PC-3 (cell line): ENCODE measurements around the gene ZNF423. TPM values are rescaled to one million over a fixed set of nuclear protein-coding genes. Genes with fewer than 3 reads are reported as not detected.

Source experiments
- ATAC-seq: fragments of 200-7000 bp; cut with Tn5 transposase; 2 replicates; pipeline ENCODE4 v1.9.1; 2020; ENCODE audit warnings: mild to moderate bottlenecking, moderate library complexity
- BruUV-seq: library from RNA; stranded (reverse); fragments of 400-500 nt; replicated peaks from 2 replicates; lab custom pipeline; 2021; lab: Mats Ljungman, UMichigan
- CTCF ChIA-PET: fragments of 300-600 bp; sonication (Branson Sonifier 250); formaldehyde crosslinking; loops from one replicate; lab custom pipeline; 2022; ENCODE audit warnings: antibody characterized with exemption; lab: Charles Lee
- POLR2A ChIA-PET: fragments of 300-600 bp; sonication (Branson Sonifier 250); formaldehyde crosslinking; loops from one replicate; lab custom pipeline; 2022; ENCODE audit warnings: antibody characterized with exemption; ENCODE audit not compliant: unreplicated experiment; lab: Charles Lee
- DNase-seq: peaks from one replicate; pipeline ENCODE4 v3.0.0-alpha.2; 2015
- H2AFZ ChIP-seq: fragments of 300-600 bp; sonication (generic); 2 replicates; pipeline ENCODE4 v1.6.0; 2016; ENCODE audit warnings: antibody characterized with exemption, low read length
- H3F3A ChIP-seq: fragments of 300-600 bp; sonication (generic); one replicate; pipeline ENCODE4 v1.6.0; 2017; ENCODE audit warnings: antibody characterized with exemption, low read length, control low read depth, mild to moderate bottlenecking; ENCODE audit not compliant: unreplicated experiment
- H3K27ac ChIP-seq: fragments of 300-600 bp; sonication (generic); 2 replicates; pipeline ENCODE4 v1.5.1; 2016; ENCODE audit warnings: mild to moderate bottlenecking, low read length
- H3K27me3 ChIP-seq: fragments of 300-600 bp; sonication (generic); 2 replicates; pipeline ENCODE4 v1.6.1; 2016; ENCODE audit warnings: low read length, mixed read lengths
- H3K36me3 ChIP-seq: fragments of 300-600 bp; sonication (generic); 2 replicates; pipeline ENCODE4 v1.6.1; 2016; ENCODE audit warnings: low read depth, mixed run types, low read length, mixed read lengths
- H3K4me1 ChIP-seq: fragments of 300-600 bp; sonication (generic); 2 replicates; pipeline ENCODE4 v1.5.1; 2016; ENCODE audit warnings: low read length; ENCODE audit not compliant: insufficient read depth
- H3K4me2 ChIP-seq: fragments of 300-600 bp; sonication (generic); 2 replicates; pipeline ENCODE4 v1.6.0; 2016; ENCODE audit warnings: low read length
- H3K4me3 ChIP-seq: fragments of 300-600 bp; sonication (generic); 2 replicates; pipeline ENCODE4 v1.5.1; 2016; ENCODE audit warnings: mild to moderate bottlenecking, low read length, mixed read lengths
- H3K79me2 ChIP-seq: fragments of 300-600 bp; sonication (generic); 2 replicates; pipeline ENCODE4 v1.6.1; 2017; ENCODE audit warnings: low read length, mixed read lengths
- H3K9ac ChIP-seq: fragments of 300-600 bp; sonication (generic); 2 replicates; pipeline ENCODE4 v1.6.0; 2016; ENCODE audit warnings: mild to moderate bottlenecking, low read length
- H3K9me2 ChIP-seq: fragments of 300-600 bp; sonication (generic); replicated peaks from 2 replicates; pipeline ENCODE4 v1.6.1; 2016; ENCODE audit warnings: mixed run types, low read length, mixed read lengths
- H3K9me3 ChIP-seq: fragments of 300-600 bp; sonication (generic); 2 replicates; pipeline ENCODE4 v1.6.1; 2016; ENCODE audit warnings: low read length, mixed read lengths
- H4K20me1 ChIP-seq: fragments of 300-600 bp; sonication (generic); 2 replicates; pipeline ENCODE4 v1.6.1; 2016; ENCODE audit warnings: low read length, mixed read lengths
- CTCF ChIP-seq: fragments of 300-600 bp; sonication (generic); conservative IDR thresholded peaks from 2 replicates; pipeline ENCODE4 v1.5.1; 2017; ENCODE audit warnings: antibody characterized with exemption, low read depth, mild to moderate bottlenecking, low read length
- EZH2 ChIP-seq: fragments of 300-600 bp; sonication (generic); IDR thresholded peaks from one replicate; pipeline ENCODE4 v1.6.1; 2017; ENCODE audit warnings: antibody characterized with exemption, mild to moderate bottlenecking, low read length; ENCODE audit not compliant: unreplicated experiment
- EZH2phosphoT487 ChIP-seq: fragments of 300-600 bp; sonication (generic); IDR thresholded peaks from 2 replicates; pipeline ENCODE4 v1.6.1; 2018; ENCODE audit warnings: mild to moderate bottlenecking, antibody characterized with exemption, low read length, borderline replicate concordance
- intact Hi-C: fragments of 100-400 bp; cut with micrococcal nuclease; formaldehyde crosslinking; loops from 2 replicates; pipeline ENCODE4 v1.9.0; 2023
- total RNA-seq: library from RNA; depleted of rRNA; stranded (reverse); fragments of >200 nt; gene quantifications from 2 replicates; pipeline ENCODE4 v1.2.3, GENCODE V29; 2014

Gene ZNF423
- total RNA-seq, 1 experiment from 2014 or later: not detected

GRCh38 chr16:49545243-49545642, 310.7 kb downstream of the ZNF423 start:
- Histone ChIP-seq H3K27me3 (peaks cover 22% of the 10 kb centered on the region), H3F3A (no peaks in the 10 kb centered on the region), H3K9me2 (no peaks in the 10 kb centered on the region), H3K36me3 (no peaks in the 10 kb centered on the region), H3K27ac (no peak overlapping the region), H3K9me3 (no peaks in the 10 kb centered on the region), H3K4me1 (no peaks in the 10 kb centered on the region), H3K4me2 (no peak overlapping the region), H3K9ac (no peak overlapping the region), H2AFZ (no peak overlapping the region), H3K4me3 (no peak overlapping the region), H3K79me2 (no peaks in the 10 kb centered on the region), H4K20me1 (no peaks in the 10 kb centered on the region)
- ChIA-PET CTCF (no interaction called here), POLR2A (no interaction called here)
- intact Hi-C loops: no loop called here
- DNase-seq (no peak), ATAC-seq (no peak)
- no peak for TF ChIP-seq EZH2phosphoT487
- no peak for TF ChIP-seq CTCF
- TF ChIP-seq EZH2: no peak
- no TSS peak for BruUV-seq

GRCh38 chr16:49544828-49545227, 311.1 kb downstream of the ZNF423 start:
- Histone ChIP-seq H3K4me1 (no peaks in the 10 kb centered on the region), H3K4me3 (no peak overlapping the region), H3K9me2 (no peaks in the 10 kb centered on the region), H4K20me1 (no peaks in the 10 kb centered on the region), H3K4me2 (no peak overlapping the region), H2AFZ (no peak overlapping the region), H3K27ac (no peak overlapping the region), H3K9ac (no peak overlapping the region), H3K27me3 (peaks cover 22% of the 10 kb centered on the region), H3K79me2 (no peaks in the 10 kb centered on the region), H3K36me3 (no peaks in the 10 kb centered on the region), H3K9me3 (no peaks in the 10 kb centered on the region), H3F3A (no peaks in the 10 kb centered on the region)
- CTCF ChIA-PET: no interaction called here
- DNase-seq (no peak), ATAC-seq (no peak)
- BruUV-seq: no TSS peak
- POLR2A ChIA-PET: no interaction called here
- TF ChIP-seq EZH2phosphoT487 (no peak), CTCF (no peak), EZH2 (no peak)
- intact Hi-C loops: no loop called here

- Histone ChIP-seq H3K27ac (no peak overlapping the region), H2AFZ (no peak overlapping the region), H3K4me1 (no peaks in the 10 kb centered on the region), H3F3A (no peaks in the 10 kb centered on the region), H3K4me2 (no peak overlapping the region), H3K27me3 (peaks cover 17% of the 10 kb centered on the region), H3K9ac (no peak overlapping the region), H3K79me2 (no peaks in the 10 kb centered on the region), H3K9me3 (no peaks in the 10 kb centered on the region), H3K36me3 (no peaks in the 10 kb centered on the region), H3K4me3 (no peak overlapping the region), H4K20me1 (no peaks in the 10 kb centered on the region), H3K9me2 (no peaks in the 10 kb centered on the region)
- DNase-seq (no peak), ATAC-seq (no peak)
- BruUV-seq: no TSS peak
- ChIA-PET POLR2A (no interaction called here), CTCF (no interaction called here)
- intact Hi-C loops: no loop called here
- TF ChIP-seq EZH2: no peak
These were observed 312.3 kb downstream of the ZNF423 start for GRCh38 chr16:49543631-49543946.
